CD4-positive, alpha-beta T cell (primary cell): ENCODE measurements around the gene MIA. TPM values are rescaled to one million over a fixed set of nuclear protein-coding genes. Genes with fewer than 3 reads are reported as not detected.
"Not testable (repeated sequence)": the region's sequence is repeated elsewhere in the genome, so short reads cannot be mapped to it uniquely, and the experiment has no call there.

Source experiments
- ATAC-seq: fragments of 200-7000 bp; cut with Tn5 transposase; one replicate; pipeline ENCODE4 v1.10.0; 2022; ENCODE audit warnings: mild to moderate bottlenecking; ENCODE audit not compliant: poor library complexity
- CTCF ChIA-PET: fragments of 350-600 bp; sonication (Branson Sonifier 250); formaldehyde crosslinking; loops from one replicate; lab custom pipeline; 2021; ENCODE audit warnings: antibody characterized with exemption, inconsistent platforms; lab: Charles Lee
- POLR2A ChIA-PET: fragments of 350-600 bp; sonication (Branson Sonifier 250); formaldehyde crosslinking; loops from one replicate; lab custom pipeline; 2021; ENCODE audit warnings: antibody characterized with exemption, inconsistent platforms; lab: Charles Lee
- DNase-seq, 14 experiments: peaks; one replicate each; pipeline ENCODE4 v3.0.0-alpha.2; 2013 to 2020; ENCODE audit warnings: mixed read lengths in 2 of 14
- H3K27ac ChIP-seq, 2 donors: one replicate each; pipeline versions ENCODE4 v1.5.1 to v1.7.0; 2013; ENCODE audit warnings: low read length in 2 of 2, low read depth in 1 of 2, mild to moderate bottlenecking in 1 of 2
- H3K27me3 ChIP-seq, 2 experiments: 1 replicate in 1 of 2; 2 replicates in 1 of 2; pipeline versions ENCODE4 v1.6.1 to v1.7.0; 2013; ENCODE audit warnings: low read length in 2 of 2, control low read depth in 1 of 2, mild to moderate bottlenecking in 1 of 2, moderate library complexity in 1 of 2; ENCODE audit not compliant: insufficient read depth in 2 of 2, control insufficient read depth in 1 of 2
- H3K36me3 ChIP-seq: one replicate; pipeline ENCODE4 v1.6.1; 2013; ENCODE audit warnings: low read length, control low read depth; ENCODE audit not compliant: insufficient read depth
- H3K4me1 ChIP-seq: one replicate; pipeline ENCODE4 v1.6.1; 2013; ENCODE audit warnings: low read length, control low read depth; ENCODE audit not compliant: insufficient read depth
- H3K4me3 ChIP-seq: one replicate; pipeline ENCODE4 v1.5.1; 2013; ENCODE audit warnings: mild to moderate bottlenecking, low read length, moderate library complexity
- H3K9me3 ChIP-seq, 2 experiments: 1 replicate in 1 of 2; 2 replicates in 1 of 2; pipeline versions ENCODE4 v1.6.1 to v1.7.0; 2013; ENCODE audit warnings: low read length in 2 of 2, mild to moderate bottlenecking in 2 of 2, control low read depth in 1 of 2, moderate library complexity in 1 of 2; ENCODE audit not compliant: control insufficient read depth in 1 of 2, insufficient read depth in 1 of 2
- H3K27ac Mint-ChIP-seq: one replicate; pipeline ENCODE4 v1.8.0; 2020; ENCODE audit warnings: mixed read lengths
- H3K27me3 Mint-ChIP-seq: one replicate; pipeline ENCODE4 v1.8.0; 2021; ENCODE audit warnings: mixed read lengths
- H3K36me3 Mint-ChIP-seq: one replicate; pipeline ENCODE4 v1.8.0; 2021; ENCODE audit warnings: low read depth, mixed read lengths
- H3K4me1 Mint-ChIP-seq: one replicate; pipeline ENCODE4 v1.8.0; 2021; ENCODE audit warnings: low read depth, mixed read lengths
- H3K4me3 Mint-ChIP-seq: one replicate; pipeline ENCODE4 v1.8.0; 2020; ENCODE audit warnings: mild to moderate bottlenecking, mixed read lengths
- H3K9me3 Mint-ChIP-seq: one replicate; pipeline ENCODE4 v1.8.0; 2020; ENCODE audit warnings: mixed read lengths
- intact Hi-C, 2 experiments: fragments of 100-400 bp; cut with DNase I in 1 of 2; cut with micrococcal nuclease in 1 of 2; formaldehyde crosslinking; loops; one replicate each; pipeline versions ENCODE4 v1.15.1 to v1.9.0; 2023 to 2025; cut with DNase I, micrococcal nuclease
- total RNA-seq, 174 experiments: library from RNA in 2 of 174; stranded (reverse) in 2 of 174; gene quantifications; one replicate each; pipeline ENCODE4 v1.2.3 and lab custom pipeline; 2021 to 2026
- TF ChIP-seq, protein P1 (sequence below): fragments of 200-600 bp; IDR thresholded peaks from one replicate; pipeline ENCODE4 v1.8.0; 2022; ENCODE audit warnings: antibody characterized with exemption, mild to moderate bottlenecking

MIA gene
- total RNA-seq, 2 experiments from 2014 or later: not detected

DNA sequence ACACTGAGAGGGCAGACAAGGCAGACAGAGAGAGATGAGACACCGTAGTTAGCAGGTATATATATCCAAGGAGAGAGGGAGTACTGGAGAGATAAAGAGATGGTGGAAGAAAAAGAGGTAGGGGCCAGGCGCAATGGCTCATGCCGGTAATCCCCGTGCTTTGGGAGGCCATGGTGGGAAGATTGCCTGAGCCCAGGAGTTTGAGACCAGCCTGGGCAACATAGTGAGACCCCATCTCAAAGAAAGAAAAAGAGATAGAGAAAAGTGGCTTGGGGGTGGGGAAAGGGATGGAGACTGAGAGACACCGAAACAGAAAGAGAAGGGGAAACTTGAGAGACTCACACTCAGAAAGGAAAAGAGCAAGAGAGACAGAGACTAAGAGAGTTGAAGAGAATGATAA is 5.3 kb downstream of the MIA start:
- Mint-ChIP-seq H3K27me3 (no peaks in the 10 kb centered on the region), H3K4me1 (peaks cover 36% of the 10 kb centered on the region), H3K27ac (peak overlapping the region; percentile 24), H3K36me3 (peaks cover 50% of the 10 kb centered on the region), H3K4me3 (peak overlapping the region; percentile 20), H3K9me3 (no peaks in the 10 kb centered on the region)
- ChIA-PET POLR2A (no interaction called here), CTCF (no interaction called here)
- TF ChIP-seq, protein P1, sequence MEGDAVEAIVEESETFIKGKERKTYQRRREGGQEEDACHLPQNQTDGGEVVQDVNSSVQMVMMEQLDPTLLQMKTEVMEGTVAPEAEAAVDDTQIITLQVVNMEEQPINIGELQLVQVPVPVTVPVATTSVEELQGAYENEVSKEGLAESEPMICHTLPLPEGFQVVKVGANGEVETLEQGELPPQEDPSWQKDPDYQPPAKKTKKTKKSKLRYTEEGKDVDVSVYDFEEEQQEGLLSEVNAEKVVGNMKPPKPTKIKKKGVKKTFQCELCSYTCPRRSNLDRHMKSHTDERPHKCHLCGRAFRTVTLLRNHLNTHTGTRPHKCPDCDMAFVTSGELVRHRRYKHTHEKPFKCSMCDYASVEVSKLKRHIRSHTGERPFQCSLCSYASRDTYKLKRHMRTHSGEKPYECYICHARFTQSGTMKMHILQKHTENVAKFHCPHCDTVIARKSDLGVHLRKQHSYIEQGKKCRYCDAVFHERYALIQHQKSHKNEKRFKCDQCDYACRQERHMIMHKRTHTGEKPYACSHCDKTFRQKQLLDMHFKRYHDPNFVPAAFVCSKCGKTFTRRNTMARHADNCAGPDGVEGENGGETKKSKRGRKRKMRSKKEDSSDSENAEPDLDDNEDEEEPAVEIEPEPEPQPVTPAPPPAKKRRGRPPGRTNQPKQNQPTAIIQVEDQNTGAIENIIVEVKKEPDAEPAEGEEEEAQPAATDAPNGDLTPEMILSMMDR: no peak
- DNase-seq (no peak), ATAC-seq (no peak)
- Histone ChIP-seq H3K27ac (no peak overlapping the region), H3K9me3 (no peaks in the 10 kb centered on the region), H3K4me1 (peaks cover 23% of the 10 kb centered on the region), H3K36me3 (peaks cover 14% of the 10 kb centered on the region), H3K27me3 (no peaks in the 10 kb centered on the region), H3K4me3 (no peak overlapping the region)
- intact Hi-C loops: loop anchor here in 1 of 2 experiments (1.0 kb wide), 1 partner anchor 16 kb away; no protein-coding TSS in a partner anchor

DNA sequence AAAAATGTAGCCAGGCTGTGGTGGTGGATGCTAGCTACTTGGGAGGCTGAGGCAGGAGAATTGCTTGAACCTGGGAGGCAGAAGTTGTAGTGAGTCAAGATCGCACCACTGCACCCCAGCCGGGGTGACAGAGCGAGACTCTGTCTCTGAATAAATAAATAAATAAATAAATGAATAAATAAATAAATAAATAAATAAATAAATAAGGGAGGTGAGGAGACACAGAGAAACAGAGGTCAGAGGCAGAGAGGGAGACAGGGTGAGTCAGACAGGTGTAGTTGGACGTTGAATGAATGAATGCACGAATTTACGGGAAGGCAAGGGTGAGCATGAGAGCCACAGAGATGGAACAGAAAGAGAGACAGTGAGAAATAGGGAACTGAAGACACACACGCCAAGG is 5.8 kb downstream of the MIA start:
- POLR2A ChIA-PET: no interaction called here
- Histone ChIP-seq H3K36me3 (peaks cover 14% of the 10 kb centered on the region), H3K4me1 (peaks cover 23% of the 10 kb centered on the region), H3K27ac (no peak overlapping the region), H3K27me3 (no peaks in the 10 kb centered on the region), H3K4me3 (no peak overlapping the region), H3K9me3 (no peaks in the 10 kb centered on the region)
- peaks cover 36% of the 10 kb centered on the region for H3K4me1 Mint-ChIP-seq
- no peak for DNase-seq
- peaks cover 52% of the 10 kb centered on the region for H3K36me3 Mint-ChIP-seq
- H3K27me3 Mint-ChIP-seq: no peaks in the 10 kb centered on the region
- no peaks in the 10 kb centered on the region for H3K9me3 Mint-ChIP-seq
- H3K4me3 Mint-ChIP-seq: no peak overlapping the region
- no peak overlapping the region for H3K27ac Mint-ChIP-seq
- CTCF ChIA-PET: interaction anchor here (0.6 to 0.7 kb wide), 2 partner anchors 55 to 99 kb away, joined by 3 read pairs; no protein-coding TSS in a partner anchor
- intact Hi-C loops: no loop called here
- no peak for ATAC-seq
- TF ChIP-seq, protein P1: no peak

DNA sequence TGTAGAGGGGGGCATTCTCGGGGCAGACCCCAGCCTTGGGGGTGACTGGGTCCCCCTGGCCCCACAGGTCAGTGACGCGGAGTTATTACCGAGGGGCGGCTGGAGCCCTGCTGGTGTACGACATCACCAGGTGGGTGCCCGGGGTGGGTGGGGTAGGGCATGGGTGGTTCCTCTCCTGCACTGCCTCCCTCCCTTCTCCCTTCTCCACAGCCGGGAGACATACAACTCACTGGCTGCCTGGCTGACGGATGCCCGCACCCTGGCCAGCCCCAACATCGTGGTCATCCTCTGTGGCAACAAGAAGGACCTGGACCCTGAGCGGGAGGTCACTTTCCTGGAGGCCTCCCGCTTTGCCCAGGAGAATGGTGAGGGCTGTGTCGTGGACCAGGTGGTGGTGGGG is 8.4 kb downstream of the MIA start:
- DNase-seq (no peak), ATAC-seq (no peak)
- H3K9me3 ChIP-seq: no peaks in the 10 kb centered on the region
- Mint-ChIP-seq H3K27me3 (no peaks in the 10 kb centered on the region), H3K27ac (no peak overlapping the region), H3K36me3 (peaks cover 42% of the 10 kb centered on the region), H3K4me3 (no peak overlapping the region), H3K9me3 (no peaks in the 10 kb centered on the region), H3K4me1 (peaks cover 15% of the 10 kb centered on the region)
- H3K4me3 ChIP-seq: no peak overlapping the region
- peaks cover 19% of the 10 kb centered on the region for H3K36me3 ChIP-seq
- ChIA-PET POLR2A (no interaction called here), CTCF (no interaction called here)
- intact Hi-C loops: no loop called here
- peaks cover 7% of the 10 kb centered on the region for H3K4me1 ChIP-seq
- no peak overlapping the region for H3K27ac ChIP-seq
- no peaks in the 10 kb centered on the region for H3K27me3 ChIP-seq
- TF ChIP-seq, protein P1: no peak

DNA sequence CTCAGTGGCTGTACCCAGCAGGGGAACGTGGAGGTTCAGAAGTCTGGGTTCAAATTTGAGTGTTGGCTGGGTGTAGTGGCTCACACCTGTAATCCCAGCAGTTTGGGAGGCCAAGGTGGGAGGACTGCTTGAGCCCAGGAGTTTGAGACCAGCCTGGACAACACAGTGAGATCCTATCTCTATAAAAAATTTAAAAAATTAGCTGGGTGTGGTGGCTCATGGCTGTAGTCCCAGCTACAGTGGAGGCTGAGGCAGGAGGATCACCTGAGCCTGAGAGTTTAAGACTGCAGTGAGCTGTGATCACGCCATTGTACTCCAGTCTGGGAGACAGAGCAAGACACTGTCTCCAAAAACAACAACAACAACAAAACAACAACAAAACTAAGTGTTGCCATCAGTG is 8.8 kb downstream of the MIA start:
- H3K9me3 Mint-ChIP-seq, H3K9me3 ChIP-seq, intact Hi-C loops, H3K27me3 Mint-ChIP-seq, DNase-seq, H3K4me1 ChIP-seq, CTCF ChIA-PET, H3K4me3 ChIP-seq, POLR2A ChIA-PET, H3K4me3 Mint-ChIP-seq, H3K27ac ChIP-seq, H3K27me3 ChIP-seq, ATAC-seq, H3K27ac Mint-ChIP-seq: not testable (repeated sequence)
- peaks cover 11% of the 10 kb centered on the region for H3K4me1 Mint-ChIP-seq
- peaks cover 38% of the 10 kb centered on the region for H3K36me3 Mint-ChIP-seq
- peaks cover 19% of the 10 kb centered on the region for H3K36me3 ChIP-seq
